GM12875 (cell line): ENCODE results near the gene EPHB2.
"Not testable (repeated sequence)": the region's sequence is repeated elsewhere in the genome, so short reads cannot be mapped to it uniquely, and the experiment has no call there.

Experiments
- H3K4me3 ChIP-seq: one replicate; pipeline ENCODE4 v1.5.1; 2011; ENCODE audit warnings: low read depth, low read length, control low read depth
- TF ChIP-seq, protein P1 (sequence below): IDR thresholded peaks from 2 replicates; pipeline ENCODE4 v1.5.1; 2011; ENCODE audit warnings: low read depth, mild to moderate bottlenecking, control low read depth, inconsistent platforms, low read length, moderate library complexity, borderline replicate concordance; ENCODE audit not compliant: insufficient read depth

Gene EPHB2

DNA sequence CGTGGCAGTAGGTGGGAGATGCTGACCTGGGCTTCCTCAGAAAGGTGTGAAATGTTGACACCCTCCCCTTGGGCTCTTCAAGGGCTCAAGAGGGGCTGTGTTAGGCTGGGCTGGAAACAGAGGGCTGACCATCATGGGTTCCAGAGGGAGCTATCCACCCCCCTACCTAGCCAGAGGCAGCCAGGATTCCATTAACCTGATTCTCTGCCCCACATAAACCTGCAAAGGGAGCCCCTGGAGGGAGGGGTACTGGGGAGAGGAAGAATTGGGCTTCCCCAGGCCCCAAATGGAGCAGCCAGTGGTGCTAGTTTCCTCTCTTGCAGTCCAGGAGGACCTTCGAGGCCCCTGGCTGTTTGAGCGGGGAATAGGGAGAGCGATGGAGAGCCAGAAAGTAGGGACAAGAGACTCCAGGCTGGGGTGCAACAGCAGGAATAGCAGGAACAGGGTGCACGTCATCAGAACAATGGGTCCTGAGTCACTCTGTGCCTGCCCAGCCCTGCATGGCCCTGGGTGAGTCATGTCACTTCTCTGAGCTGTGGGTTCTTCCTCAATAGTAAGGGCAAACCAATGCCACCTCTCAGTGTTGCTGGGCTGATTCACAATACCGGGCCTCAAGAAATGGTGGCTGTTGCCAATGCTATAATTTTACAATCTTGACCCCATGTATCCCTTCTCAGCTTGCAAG, 121.2 kb downstream of the EPHB2 start:
- H3K4me3 ChIP-seq = no peak overlapping the region
- TF ChIP-seq, protein P1, sequence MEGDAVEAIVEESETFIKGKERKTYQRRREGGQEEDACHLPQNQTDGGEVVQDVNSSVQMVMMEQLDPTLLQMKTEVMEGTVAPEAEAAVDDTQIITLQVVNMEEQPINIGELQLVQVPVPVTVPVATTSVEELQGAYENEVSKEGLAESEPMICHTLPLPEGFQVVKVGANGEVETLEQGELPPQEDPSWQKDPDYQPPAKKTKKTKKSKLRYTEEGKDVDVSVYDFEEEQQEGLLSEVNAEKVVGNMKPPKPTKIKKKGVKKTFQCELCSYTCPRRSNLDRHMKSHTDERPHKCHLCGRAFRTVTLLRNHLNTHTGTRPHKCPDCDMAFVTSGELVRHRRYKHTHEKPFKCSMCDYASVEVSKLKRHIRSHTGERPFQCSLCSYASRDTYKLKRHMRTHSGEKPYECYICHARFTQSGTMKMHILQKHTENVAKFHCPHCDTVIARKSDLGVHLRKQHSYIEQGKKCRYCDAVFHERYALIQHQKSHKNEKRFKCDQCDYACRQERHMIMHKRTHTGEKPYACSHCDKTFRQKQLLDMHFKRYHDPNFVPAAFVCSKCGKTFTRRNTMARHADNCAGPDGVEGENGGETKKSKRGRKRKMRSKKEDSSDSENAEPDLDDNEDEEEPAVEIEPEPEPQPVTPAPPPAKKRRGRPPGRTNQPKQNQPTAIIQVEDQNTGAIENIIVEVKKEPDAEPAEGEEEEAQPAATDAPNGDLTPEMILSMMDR = no peak

DNA sequence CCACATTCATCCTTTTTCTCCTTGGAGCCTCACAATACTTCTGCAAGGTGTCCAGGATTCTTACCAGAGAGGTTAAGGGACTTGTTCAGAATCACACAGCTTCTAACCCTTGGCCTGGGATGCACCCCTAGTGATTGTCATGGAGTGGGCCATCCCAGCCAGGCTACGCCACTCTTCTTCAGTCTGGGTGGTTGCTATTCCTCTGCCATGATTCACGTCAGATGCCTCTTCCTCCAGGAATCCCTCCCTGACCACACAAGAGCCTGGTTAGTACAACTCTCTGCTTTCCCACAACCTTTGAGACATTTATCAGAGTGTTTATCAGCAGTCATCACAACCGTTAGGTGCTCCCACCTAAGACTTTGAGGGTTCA, 121.8 kb downstream of the EPHB2 start:
- TF ChIP-seq, protein P1 = no peak
- no peak overlapping the region for H3K4me3 ChIP-seq

DNA sequence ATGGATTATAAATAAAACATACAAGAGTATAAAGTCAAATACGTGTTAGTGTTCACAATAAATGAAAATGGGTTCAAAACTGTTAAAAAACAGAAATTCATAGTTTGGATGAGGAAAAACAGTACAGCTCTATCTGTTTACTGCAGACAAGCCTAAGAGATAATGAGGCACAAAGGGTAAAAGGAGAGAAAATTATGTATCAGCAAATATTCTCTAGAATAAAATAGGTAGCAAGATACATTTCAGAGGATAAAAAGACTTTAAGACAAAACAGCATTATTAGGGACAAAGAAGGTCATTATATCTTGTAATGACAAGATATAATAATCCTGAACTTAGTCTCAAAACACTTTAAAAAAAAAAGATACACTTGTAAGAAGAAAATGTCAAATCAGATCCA, 123.1 kb downstream of the EPHB2 start:
- TF ChIP-seq, protein P1 = no peak
- no peak overlapping the region for H3K4me3 ChIP-seq

DNA sequence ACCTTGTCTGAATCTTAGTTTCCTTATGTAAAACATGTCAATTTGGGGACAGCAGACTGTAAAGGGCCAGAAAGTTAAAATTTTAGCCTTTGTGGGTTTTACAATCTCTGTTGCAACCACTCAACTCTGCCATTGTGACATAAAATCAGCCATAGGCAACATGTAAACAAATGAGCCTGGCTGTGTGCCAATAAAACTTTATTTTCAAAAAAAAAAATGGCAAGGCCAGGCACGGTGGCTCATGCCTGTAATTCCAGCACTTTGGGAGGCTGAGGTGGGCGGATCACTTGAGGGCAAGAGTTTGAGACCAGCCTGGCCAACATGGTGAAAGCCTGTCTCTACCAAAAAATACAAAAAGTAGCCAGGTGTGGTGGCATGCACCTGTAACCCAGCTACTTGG, 123.8 kb downstream of the EPHB2 start:
- H3K4me3 ChIP-seq = not testable (repeated sequence)

DNA sequence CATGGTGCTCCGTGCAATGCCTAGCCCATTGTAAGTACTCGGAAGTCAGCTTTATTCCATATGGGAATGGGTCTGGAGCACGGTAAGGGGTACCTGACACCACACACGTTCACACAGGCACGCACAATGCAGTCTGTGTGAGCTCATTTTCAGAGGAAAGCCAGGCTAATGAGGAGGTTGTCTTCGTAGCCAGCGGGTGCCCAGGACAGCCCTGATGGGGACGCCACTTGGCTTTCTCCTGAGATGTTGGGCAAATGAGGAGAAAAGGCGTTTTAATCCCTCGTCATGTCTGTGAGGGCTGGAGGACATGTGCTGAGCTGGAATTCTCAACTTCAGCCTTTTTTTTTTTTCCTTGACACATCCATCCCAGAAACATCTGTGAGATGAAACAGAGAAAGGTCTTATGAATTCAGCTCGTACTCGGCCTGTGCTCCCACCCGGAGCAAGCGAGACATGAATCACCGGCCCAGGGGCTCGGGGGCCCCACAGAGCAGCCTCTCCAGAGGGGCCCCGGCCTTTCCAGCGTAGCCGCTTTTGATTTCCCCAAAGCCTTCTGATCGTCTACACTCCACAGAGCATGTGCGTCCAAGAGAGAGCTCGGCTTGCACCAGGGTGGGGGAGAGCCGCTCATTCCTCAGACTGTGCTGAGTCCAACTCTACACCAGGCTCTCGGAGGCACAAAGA, 125.1 kb downstream of the EPHB2 start:
- H3K4me3 ChIP-seq = no peak overlapping the region
- TF ChIP-seq, protein P1 = no peak

DNA sequence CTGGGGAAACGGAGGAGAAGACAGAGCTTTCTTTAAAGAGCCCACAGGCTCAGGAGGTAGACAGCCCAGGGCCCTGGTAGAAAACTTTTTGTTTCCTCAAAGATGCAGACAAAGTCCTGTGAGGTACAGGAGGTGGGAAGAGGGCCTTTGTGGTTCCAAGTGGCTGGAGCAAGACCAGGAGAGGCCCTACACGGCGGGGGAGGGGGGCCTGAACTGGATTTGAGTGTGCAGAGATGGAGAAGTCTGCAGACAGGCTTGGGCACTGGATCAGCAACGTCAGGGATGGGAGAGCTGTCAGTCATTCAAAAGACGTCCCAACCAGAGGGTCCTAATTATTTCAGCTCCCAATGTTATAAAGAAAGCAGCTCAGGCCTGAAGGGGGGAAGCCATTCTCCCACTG, 126.2 kb downstream of the EPHB2 start:
- TF ChIP-seq, protein P1 = no peak
- no peak overlapping the region for H3K4me3 ChIP-seq

DNA sequence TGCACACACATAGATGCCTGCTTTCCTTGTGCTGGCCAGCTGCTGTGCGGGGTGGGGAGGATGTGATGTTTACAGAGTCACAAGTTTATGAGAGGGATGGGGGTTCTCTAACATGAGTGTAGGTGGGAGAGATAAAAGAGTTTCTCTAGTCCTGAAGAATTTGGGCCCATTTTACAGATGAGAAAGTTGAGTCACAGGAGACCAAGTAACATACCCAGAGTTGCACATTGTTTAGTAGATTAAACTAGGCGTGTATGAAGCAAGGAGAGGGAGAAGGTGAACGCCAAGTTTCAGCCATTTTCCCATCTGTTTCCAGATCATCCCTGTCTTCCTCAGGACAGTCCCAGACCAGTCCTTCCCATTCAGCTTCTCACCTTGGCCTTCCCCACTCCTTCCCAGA, 126.7 kb downstream of the EPHB2 start:
- H3K4me3 ChIP-seq = no peak overlapping the region
- TF ChIP-seq, protein P1 = no peak

DNA sequence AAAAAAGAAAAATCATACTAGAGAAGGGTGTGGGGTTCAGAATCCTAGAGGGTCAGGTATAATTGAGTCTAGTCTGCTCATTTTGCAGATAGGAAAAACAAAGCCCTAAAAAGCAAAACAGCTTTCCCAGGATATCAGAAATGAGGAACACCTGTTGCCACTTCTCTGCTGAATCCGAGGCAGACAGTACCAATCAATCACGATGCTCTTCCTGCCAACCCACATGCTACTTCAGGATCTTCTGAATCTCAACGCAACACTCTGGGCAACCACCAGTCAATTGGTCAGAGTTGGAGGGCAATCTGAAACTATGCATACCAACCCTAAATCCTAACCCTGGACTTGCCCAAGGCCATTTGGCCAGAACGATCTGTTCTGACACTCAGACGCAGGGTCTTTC, 128.3 kb downstream of the EPHB2 start:
- H3K4me3 ChIP-seq = no peak overlapping the region
- TF ChIP-seq, protein P1 = no peak
